WTC11 (cell line): Measurements from ENCODE around the gene KLHL29.

Experiments
- RELA ChIP-seq: sonication (generic); formaldehyde crosslinking; IDR thresholded peaks from 2 replicates; pipeline ENCODE4 v1.8.1; 2022; ENCODE audit warnings: missing genetic modification reagents, mild to moderate bottlenecking, borderline replicate concordance
- TF ChIP-seq, protein P1 (sequence below): fragments of 200-600 bp; IDR thresholded peaks from 2 replicates; pipeline ENCODE4 v1.8.0; 2022; ENCODE audit warnings: antibody characterized with exemption

DNA sequence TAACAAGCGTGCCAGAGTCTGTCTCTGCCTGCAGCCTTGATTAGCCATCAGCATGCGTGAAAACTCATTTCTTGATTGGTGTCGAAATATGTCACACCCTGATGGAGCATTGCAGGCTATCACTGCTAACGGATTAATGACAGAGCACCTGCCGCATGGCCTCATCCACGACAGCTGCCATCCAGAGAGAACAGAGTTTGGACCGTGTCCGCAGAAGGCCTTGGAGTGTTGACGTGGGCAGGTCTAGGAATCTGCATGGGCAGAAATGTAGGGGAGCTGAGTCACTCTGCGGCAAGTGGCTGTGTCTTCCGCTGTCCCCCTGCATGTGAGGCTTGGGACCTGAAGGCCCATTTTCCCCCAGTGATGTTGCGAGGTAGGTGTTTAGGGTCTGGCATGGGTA is 43.0 kb downstream of the KLHL29 start:
- TF ChIP-seq, protein P1, sequence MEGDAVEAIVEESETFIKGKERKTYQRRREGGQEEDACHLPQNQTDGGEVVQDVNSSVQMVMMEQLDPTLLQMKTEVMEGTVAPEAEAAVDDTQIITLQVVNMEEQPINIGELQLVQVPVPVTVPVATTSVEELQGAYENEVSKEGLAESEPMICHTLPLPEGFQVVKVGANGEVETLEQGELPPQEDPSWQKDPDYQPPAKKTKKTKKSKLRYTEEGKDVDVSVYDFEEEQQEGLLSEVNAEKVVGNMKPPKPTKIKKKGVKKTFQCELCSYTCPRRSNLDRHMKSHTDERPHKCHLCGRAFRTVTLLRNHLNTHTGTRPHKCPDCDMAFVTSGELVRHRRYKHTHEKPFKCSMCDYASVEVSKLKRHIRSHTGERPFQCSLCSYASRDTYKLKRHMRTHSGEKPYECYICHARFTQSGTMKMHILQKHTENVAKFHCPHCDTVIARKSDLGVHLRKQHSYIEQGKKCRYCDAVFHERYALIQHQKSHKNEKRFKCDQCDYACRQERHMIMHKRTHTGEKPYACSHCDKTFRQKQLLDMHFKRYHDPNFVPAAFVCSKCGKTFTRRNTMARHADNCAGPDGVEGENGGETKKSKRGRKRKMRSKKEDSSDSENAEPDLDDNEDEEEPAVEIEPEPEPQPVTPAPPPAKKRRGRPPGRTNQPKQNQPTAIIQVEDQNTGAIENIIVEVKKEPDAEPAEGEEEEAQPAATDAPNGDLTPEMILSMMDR = no peak
- TF ChIP-seq RELA = no peak
